HepG2 (cell line): ENCODE data around the gene CHD9NB. TPM values are rescaled to one million over a fixed set of nuclear protein-coding genes. Genes with fewer than 3 reads are reported as not detected.

Experiments used
- ATAC-seq: fragments of 200-7000 bp; cut with Tn5 transposase; 3 replicates; pipeline ENCODE4 v1.9.1; 2020; ENCODE audit warnings: mild to moderate bottlenecking, moderate library complexity
- BruUV-seq: library from RNA; stranded (reverse); fragments of 400-500 nt; replicated peaks from 2 replicates; lab custom pipeline; 2021; lab: Mats Ljungman, UMichigan
- CTCF ChIA-PET: fragments of 300-600 bp; formaldehyde crosslinking; extraction: SDS; loops from one replicate; lab custom pipeline; 2021; ENCODE audit warnings: low total read pairs, inconsistent platforms, low intra/inter-chr PET ratio; lab: Yijun Ruan, JAX
- POLR2A ChIA-PET: fragments of 350-600 bp; sonication (Branson Sonifier 250); formaldehyde crosslinking; loops from one replicate; lab custom pipeline; 2020; ENCODE audit warnings: antibody characterized with exemption, inconsistent platforms; lab: Yijun Ruan, JAX
- DNase-seq: peaks from one replicate; pipeline ENCODE4 v3.0.0-alpha.2; 2015; ENCODE audit warnings: low spot score
- FAIRE-seq: peaks from 3 replicates; lab custom pipeline; 2011; peaks lifted over from hg19 to GRCh38; lab: Jason Lieb, UNC
- H2AFZ ChIP-seq: one replicate; pipeline ENCODE4 v1.6.1; 2011; ENCODE audit warnings: low read length, inconsistent platforms
- H3K27ac ChIP-seq: fragments of 300-600 bp; 3 replicates; pipeline ENCODE4 v1.8.0; 2011; ENCODE audit warnings: mixed run types, mild to moderate bottlenecking, mixed read lengths, low read length, inconsistent platforms; ENCODE audit not compliant: insufficient read depth; ENCODE audit errors: extremely low read length
- H3K27me3 ChIP-seq, 2 experiments: fragments of 200-600 bp in 1 of 2; 2 replicates in 1 of 2; 3 replicates in 1 of 2; pipeline versions ENCODE4 v1.6.0 to v1.8.0; 2011; ENCODE audit warnings: low read length in 2 of 2, mild to moderate bottlenecking in 2 of 2, moderate library complexity in 2 of 2, inconsistent platforms in 1 of 2; ENCODE audit not compliant: insufficient read depth in 2 of 2, control insufficient read depth in 1 of 2
- H3K36me3 ChIP-seq, 2 experiments: fragments of 200-600 bp in 1 of 2; replicated peaks in 1 of 2; 2 replicates in 1 of 2; 3 replicates in 1 of 2; pipeline versions ENCODE4 v1.5.1 to v1.8.0; 2011; ENCODE audit warnings: low read length in 2 of 2, inconsistent platforms in 1 of 2; ENCODE audit not compliant: insufficient read depth in 2 of 2, control insufficient read depth in 1 of 2
- H3K4me1 ChIP-seq: 2 replicates; pipeline ENCODE4 v1.5.1; 2012; ENCODE audit warnings: low read length, inconsistent platforms; ENCODE audit not compliant: insufficient read depth
- H3K4me2 ChIP-seq: 2 replicates; pipeline ENCODE4 v1.6.0; 2011; ENCODE audit warnings: low read depth, low read length, inconsistent platforms
- H3K4me3 ChIP-seq, 3 experiments: fragments of 200-600 bp in 1 of 3; sonication (generic), shearing (Covaris generic) in 1 of 3; replicated peaks in 1 of 3; 2 replicates each; pipeline ENCODE4 v1.5.1; 2011 to 2016; ENCODE audit warnings: low read length in 3 of 3, inconsistent platforms in 2 of 3, low read depth in 2 of 3, mild to moderate bottlenecking in 2 of 3, control low read depth in 1 of 3, mixed read lengths in 1 of 3; ENCODE audit not compliant: insufficient read depth in 1 of 3
- H3K79me2 ChIP-seq: one replicate; pipeline ENCODE4 v1.6.1; 2011; ENCODE audit warnings: low read length, inconsistent platforms; ENCODE audit not compliant: insufficient read depth
- H3K9ac ChIP-seq: 2 replicates; pipeline ENCODE4 v1.6.0; 2011; ENCODE audit warnings: mild to moderate bottlenecking, low read depth, low read length, inconsistent platforms; ENCODE audit not compliant: insufficient read depth
- H3K9me3 ChIP-seq: 2 replicates; pipeline ENCODE4 v1.5.1; 2012; ENCODE audit warnings: mild to moderate bottlenecking, low read length
- H4K20me1 ChIP-seq: 2 replicates; pipeline ENCODE4 v1.6.0; 2011; ENCODE audit warnings: inconsistent platforms, mild to moderate bottlenecking, low read length, moderate library complexity; ENCODE audit not compliant: insufficient read depth
- ARID4A ChIP-seq: sonication (generic); formaldehyde crosslinking; IDR thresholded peaks from 2 replicates; pipeline ENCODE4 v1.5.0; 2020; ENCODE audit warnings: mild to moderate bottlenecking, missing genetic modification reagents, borderline replicate concordance
- NRL ChIP-seq: sonication (generic); formaldehyde crosslinking; IDR thresholded peaks from 2 replicates; pipeline ENCODE4 v1.5.0; 2020; ENCODE audit warnings: missing genetic modification reagents, mild to moderate bottlenecking, moderate library complexity, borderline replicate concordance
- SALL2 ChIP-seq: sonication (generic); formaldehyde crosslinking; IDR thresholded peaks from 2 replicates; pipeline ENCODE4 v1.8.1; 2023; ENCODE audit warnings: mild to moderate bottlenecking, missing genetic modification reagents, inconsistent platforms
- SRF ChIP-seq: IDR thresholded peaks from 2 replicates; pipeline ENCODE4 v1.6.1; 2011; ENCODE audit warnings: mild to moderate bottlenecking, low read depth, low read length, moderate library complexity
- THAP11 ChIP-seq: IDR thresholded peaks from 2 replicates; pipeline ENCODE4 v1.6.1; 2016; ENCODE audit warnings: missing biosample characterization, missing genetic modification reagents
- YEATS2 ChIP-seq: sonication (generic); formaldehyde crosslinking; IDR thresholded peaks from 2 replicates; pipeline ENCODE4 v1.4.0; 2020; ENCODE audit warnings: missing genetic modification reagents, borderline replicate concordance
- ZBTB39 ChIP-seq: sonication (generic); formaldehyde crosslinking; IDR thresholded peaks from 2 replicates; pipeline ENCODE4 v1.5.0; 2020; ENCODE audit warnings: missing genetic modification reagents
- ZNF263 ChIP-seq: sonication (generic); formaldehyde crosslinking; IDR thresholded peaks from 2 replicates; pipeline ENCODE4 v1.4.0; 2020; ENCODE audit warnings: missing genetic modification reagents
- ZNF431 ChIP-seq: sonication (generic); formaldehyde crosslinking; IDR thresholded peaks from 2 replicates; pipeline ENCODE4 v1.9.0; 2022; ENCODE audit warnings: missing genetic modification reagents, low read depth, mild to moderate bottlenecking, borderline replicate concordance
- ZSCAN29 ChIP-seq: sonication (generic); formaldehyde crosslinking; conservative IDR thresholded peaks from 2 replicates; pipeline ENCODE4 v1.4.0; 2020; ENCODE audit warnings: mild to moderate bottlenecking, missing genetic modification reagents
- WGBS: methylation state at CpG from one replicate; pipeline ENCODE4 v1.1.6; 2017; ENCODE audit warnings: low lambda C conversion rate; 5-methylcytosine and 5-hydroxymethylcytosine counted together
- in situ Hi-C: cut with HindIII; loops from 2 replicates; pipeline ENCODE4 v1.10.0; 2017; ENCODE audit warnings: low pct_unique_long_range_greater_than_20kb; ENCODE audit not compliant: extremely low pct_ligation_motif_present
- intact Hi-C: fragments of 100-400 bp; cut with micrococcal nuclease; formaldehyde crosslinking; loops from one replicate; pipeline ENCODE4 v1.10.0; 2022; ENCODE audit not compliant: unreplicated experiment
- polyA plus RNA-seq, 8 experiments: library from polyadenylated mRNA; depleted of rRNA in 3 of 8; stranded (reverse) in 7 of 8; unstranded in 1 of 8; fragments of >200 nt; fragmentation: Illumina TruSeq in 4 of 8; extraction: Trizol in 4 of 8; gene quantifications; 2 replicates each; pipeline versions ENCODE4 v1.2.1 to v1.2.3, GENCODE V29; 2011 to 2016; ENCODE audit warnings: low read depth in 4 of 8, missing spikeins in 1 of 8, mixed read lengths in 1 of 8; ENCODE audit not compliant: insufficient read depth in 1 of 8
- total RNA-seq, 5 experiments: library from RNA; depleted of rRNA; stranded (reverse); fragments of >200 nt; fragmentation: Illumina TruSeq; extraction: Trizol; gene quantifications; 2 replicates each; pipeline ENCODE4 v1.2.3, GENCODE V29; 2016; ENCODE audit warnings: low read depth in 1 of 5
- TF ChIP-seq, protein P1 (sequence below): IDR thresholded peaks from 2 replicates; pipeline ENCODE4 v1.6.1; 2016; ENCODE audit warnings: missing genetic modification reagents, missing compliant biosample characterization
- TF ChIP-seq, protein P2 (sequence below): sonication (generic); formaldehyde crosslinking; IDR thresholded peaks from 2 replicates; pipeline ENCODE4 v1.4.0; 2020; ENCODE audit warnings: missing genetic modification reagents, borderline replicate concordance

The CHD9NB gene
- total and polyA plus RNA-seq, 2 of the 13 experiments (the other 11 are each of a cell fraction or from before 2014, with no cell fraction given), result 0.17 to 0.18 TPM

DNA sequence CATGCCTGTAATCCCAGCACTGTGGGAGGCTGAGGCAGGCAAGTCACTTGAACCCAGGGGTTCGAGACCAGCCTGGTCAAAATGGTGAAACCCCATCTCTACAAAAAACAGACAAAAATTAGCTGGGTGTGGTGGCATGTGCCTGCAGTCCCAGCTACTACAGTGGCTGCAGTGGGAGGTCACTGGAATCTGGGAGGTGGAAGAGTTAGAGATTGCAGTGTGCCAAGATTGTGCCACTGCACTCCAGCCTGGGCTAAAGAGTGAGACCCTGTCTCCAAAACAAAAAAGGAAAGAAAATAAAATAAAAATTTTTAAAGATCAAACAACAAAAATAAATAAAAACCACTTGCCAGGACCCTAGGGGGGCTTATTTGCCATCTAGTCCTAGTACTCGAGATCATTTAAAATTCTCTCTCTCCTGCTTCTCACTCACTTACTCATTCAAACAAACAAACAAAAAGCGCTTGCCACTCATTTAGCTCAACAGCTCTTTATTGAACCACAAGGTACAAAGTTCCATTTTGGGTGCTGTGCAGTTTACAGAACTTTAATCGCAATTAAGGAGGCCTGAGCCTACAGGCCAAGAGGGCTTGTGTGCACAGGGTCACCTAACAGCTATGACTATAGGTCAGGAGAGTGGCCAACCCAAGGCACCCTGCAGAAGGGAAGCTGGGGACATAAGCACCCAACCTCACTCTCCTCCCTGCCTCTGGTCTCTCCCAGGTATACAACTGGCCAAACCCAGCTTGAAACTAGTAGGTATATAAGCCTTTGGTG is 4.4 kb downstream of the CHD9NB start:
- in situ Hi-C loops, result no loop called here
- Histone ChIP-seq H2AFZ (no peak overlapping the region), H3K4me1 (peaks cover 77% of the 10 kb centered on the region), H3K9ac (no peak overlapping the region), H3K36me3 (no peaks in the 10 kb centered on the region), H3K27me3 (peaks cover 0 to 4% of the 10 kb centered on the region in 2 experiments; a peak in 1 of 5 replicates), H3K4me2 (peak overlapping the region; percentile 86), H4K20me1 (no peaks in the 10 kb centered on the region), H3K9me3 (no peaks in the 10 kb centered on the region), H3K79me2 (no peaks in the 10 kb centered on the region), H3K4me3 (peak overlapping the region in 2 of 3 experiments; percentile 19 to 51; a peak in 2 of 6 replicates), H3K27ac (peak overlapping the region; percentile 52)
- no TSS peak for BruUV-seq
- intact Hi-C loops, result no loop called here
- FAIRE-seq (no peak), ATAC-seq (peak; percentile 83), DNase-seq (peak; percentile 86)
- POLR2A ChIA-PET, result interaction anchor here (0.7 to 1.2 kb wide), 3 partner anchors 51 to 500 kb away, joined by 3 read pairs; no protein-coding TSS in a partner anchor
- CTCF ChIA-PET, result no interaction called here
- WGBS, result 8% methylated on average over 4 of the region's 4 CpGs
- TF ChIP-seq ARID4A, result peak; percentile 34; the same call in 1 of the 2 replicates
- TF ChIP-seq SRF, result no peak
- TF ChIP-seq, protein P1, sequence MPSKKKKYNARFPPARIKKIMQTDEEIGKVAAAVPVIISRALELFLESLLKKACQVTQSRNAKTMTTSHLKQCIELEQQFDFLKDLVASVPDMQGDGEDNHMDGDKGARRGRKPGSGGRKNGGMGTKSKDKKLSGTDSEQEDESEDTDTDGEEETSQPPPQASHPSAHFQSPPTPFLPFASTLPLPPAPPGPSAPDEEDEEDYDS (CRISPR knock-in tag), result 0 out of 2 replicates have a peak, but pooled peaks have one; percentile 18
- peak; percentile 56; the same call in 1 of the 2 replicates for TF ChIP-seq ZNF431 (CRISPR knock-in tag)
- no peak for TF ChIP-seq NRL (CRISPR knock-in tag)
- no peak; the same call in 1 of the 2 replicates for TF ChIP-seq YEATS2 (CRISPR knock-in tag)
- no peak for TF ChIP-seq SALL2 (CRISPR knock-in tag)
- TF ChIP-seq, protein P2, sequence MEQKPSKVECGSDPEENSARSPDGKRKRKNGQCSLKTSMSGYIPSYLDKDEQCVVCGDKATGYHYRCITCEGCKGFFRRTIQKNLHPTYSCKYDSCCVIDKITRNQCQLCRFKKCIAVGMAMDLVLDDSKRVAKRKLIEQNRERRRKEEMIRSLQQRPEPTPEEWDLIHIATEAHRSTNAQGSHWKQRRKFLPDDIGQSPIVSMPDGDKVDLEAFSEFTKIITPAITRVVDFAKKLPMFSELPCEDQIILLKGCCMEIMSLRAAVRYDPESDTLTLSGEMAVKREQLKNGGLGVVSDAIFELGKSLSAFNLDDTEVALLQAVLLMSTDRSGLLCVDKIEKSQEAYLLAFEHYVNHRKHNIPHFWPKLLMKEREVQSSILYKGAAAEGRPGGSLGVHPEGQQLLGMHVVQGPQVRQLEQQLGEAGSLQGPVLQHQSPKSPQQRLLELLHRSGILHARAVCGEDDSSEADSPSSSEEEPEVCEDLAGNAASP (CRISPR knock-in tag), result peak; percentile 63; the same call in 1 of the 2 replicates
- no peak for TF ChIP-seq ZBTB39
- peak; percentile 49; the same call in 1 of the 2 replicates for TF ChIP-seq ZSCAN29 (CRISPR knock-in tag)
- TF ChIP-seq THAP11, result peak; percentile 64; the same call in 1 of the 2 replicates
- peak; percentile 30; the same call in 1 of the 2 replicates for TF ChIP-seq ZNF263 (CRISPR knock-in tag)
